ENCODE results near the gene PPARG. TPM values are rescaled to one million over a fixed set of nuclear protein-coding genes. Genes with fewer than 3 reads are reported as not detected.

Gene PPARG
- polyA plus RNA-seq, 1 donor (not counting 4 experiments of a cell fraction or from before 2014, with no cell fraction given) = 3.1 TPM

DNA sequence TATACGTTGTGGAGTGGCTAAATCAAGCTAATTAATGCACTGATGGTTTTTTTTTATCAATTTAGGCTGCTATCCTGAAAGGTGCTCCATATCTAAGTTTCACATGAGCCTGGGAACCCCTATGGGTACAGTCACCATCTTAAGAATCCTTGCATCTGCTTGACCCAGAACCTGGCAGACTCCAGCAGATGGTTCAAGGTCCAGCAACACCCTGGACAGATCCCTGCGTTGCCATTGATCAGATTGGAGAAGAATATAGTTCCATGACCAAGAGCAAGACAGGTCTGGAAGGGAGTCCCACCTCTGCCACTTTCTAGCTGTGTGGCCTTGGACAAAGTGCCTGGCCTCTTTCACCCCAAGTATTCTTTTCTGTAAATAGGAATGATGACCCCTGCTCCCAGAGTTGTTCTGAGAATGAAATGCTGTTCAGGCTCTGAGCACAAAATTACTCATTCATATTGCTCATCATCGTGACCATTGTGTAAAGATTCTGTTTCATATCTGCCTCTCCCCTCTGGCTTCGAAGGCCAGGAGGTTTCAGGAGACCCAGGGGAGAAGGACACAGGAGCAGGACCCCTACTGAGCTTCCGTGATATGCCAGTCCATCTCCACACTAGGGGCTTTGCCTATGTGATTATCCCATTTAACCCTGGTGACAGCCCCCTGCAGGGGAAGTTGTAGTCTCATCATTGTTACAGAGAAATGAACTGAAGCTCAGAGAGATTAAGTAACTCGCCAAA, 165.4 kb downstream of the PPARG start:
- H3K4me2 ChIP-seq (ENCODE audit: control insufficient read depth, extremely low read depth, insufficient read depth, low read depth, low read length) = no peak overlapping the region
- no peak overlapping the region for H3K27ac ChIP-seq (ENCODE audit: control insufficient read depth, insufficient read depth, low read length)
- H4K20me1 ChIP-seq (ENCODE audit: control insufficient read depth, extremely low read depth, insufficient read depth, low read length) = no peaks in the 10 kb centered on the region
- no peak overlapping the region for H3K4me3 ChIP-seq (ENCODE audit: control insufficient read depth in 2 of 3, extremely low read depth in 1 of 3, insufficient read depth in 2 of 3, low read depth in 1 of 3, low read length in 3 of 3)
- H3K9ac ChIP-seq (ENCODE audit: control insufficient read depth, extremely low read depth, insufficient read depth, low read length) = no peak overlapping the region
- no peak overlapping the region for H2AFZ ChIP-seq (ENCODE audit: control insufficient read depth, low read length)
- no peaks in the 10 kb centered on the region for H3K27me3 ChIP-seq (ENCODE audit: control insufficient read depth, extremely low read depth, insufficient read depth, low read length)
- FAIRE-seq (peak; percentile 61), DNase-seq (ENCODE audit: low read depth, low spot score) (no peak)
- H3K36me3 ChIP-seq (ENCODE audit: control insufficient read depth in 2 of 2, extremely low read depth in 1 of 2, insufficient read depth in 2 of 2, low read length in 2 of 2) = no peaks in the 10 kb centered on the region
- no peaks in the 10 kb centered on the region for H3K9me1 ChIP-seq (ENCODE audit: control insufficient read depth, extremely low read depth, insufficient read depth, low read length)
- H3K9me3 ChIP-seq (ENCODE audit: control insufficient read depth, low read depth, low read length) = no peaks in the 10 kb centered on the region
- no peak for TF ChIP-seq EZH2 (IDR thresholded peaks at IDR 0.05; ENCODE audit: low read length)
- TF ChIP-seq, protein P1, sequence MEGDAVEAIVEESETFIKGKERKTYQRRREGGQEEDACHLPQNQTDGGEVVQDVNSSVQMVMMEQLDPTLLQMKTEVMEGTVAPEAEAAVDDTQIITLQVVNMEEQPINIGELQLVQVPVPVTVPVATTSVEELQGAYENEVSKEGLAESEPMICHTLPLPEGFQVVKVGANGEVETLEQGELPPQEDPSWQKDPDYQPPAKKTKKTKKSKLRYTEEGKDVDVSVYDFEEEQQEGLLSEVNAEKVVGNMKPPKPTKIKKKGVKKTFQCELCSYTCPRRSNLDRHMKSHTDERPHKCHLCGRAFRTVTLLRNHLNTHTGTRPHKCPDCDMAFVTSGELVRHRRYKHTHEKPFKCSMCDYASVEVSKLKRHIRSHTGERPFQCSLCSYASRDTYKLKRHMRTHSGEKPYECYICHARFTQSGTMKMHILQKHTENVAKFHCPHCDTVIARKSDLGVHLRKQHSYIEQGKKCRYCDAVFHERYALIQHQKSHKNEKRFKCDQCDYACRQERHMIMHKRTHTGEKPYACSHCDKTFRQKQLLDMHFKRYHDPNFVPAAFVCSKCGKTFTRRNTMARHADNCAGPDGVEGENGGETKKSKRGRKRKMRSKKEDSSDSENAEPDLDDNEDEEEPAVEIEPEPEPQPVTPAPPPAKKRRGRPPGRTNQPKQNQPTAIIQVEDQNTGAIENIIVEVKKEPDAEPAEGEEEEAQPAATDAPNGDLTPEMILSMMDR (optimal IDR thresholded peaks at IDR 0.05 in 1 of 3, IDR thresholded peaks at IDR 0.05 in 1 of 3, conservative IDR thresholded peaks at IDR 0.05 in 1 of 3; ENCODE audit: extremely low read depth in 1 of 3, insufficient read depth in 2 of 3, low read length in 3 of 3) = no peak
- dilution Hi-C loops (cut with MboI; ENCODE audit: extremely low pct_ligation_motif_present, low sequenced_read_pairs) = no loop called here
- no peaks in the 10 kb centered on the region for H3K79me2 ChIP-seq (ENCODE audit: control insufficient read depth, insufficient read depth, low read length)
- H3K4me1 ChIP-seq (ENCODE audit: control insufficient read depth, extremely low read depth, insufficient read depth, low read length) = no peaks in the 10 kb centered on the region

DNA sequence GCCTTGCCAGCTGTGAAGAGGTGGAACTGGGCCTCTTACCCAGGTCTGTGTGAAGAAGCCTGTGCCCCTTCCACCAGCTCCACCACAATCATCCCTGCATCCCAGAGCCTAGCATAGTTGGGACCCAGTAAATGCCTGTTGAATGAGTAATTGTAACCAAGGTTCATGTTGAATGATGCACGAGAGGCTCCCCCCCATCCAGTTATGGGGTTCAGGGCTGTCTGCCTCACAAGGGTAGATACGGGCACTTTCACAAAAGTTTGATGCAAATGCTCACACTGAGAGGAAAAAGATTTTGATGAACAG, 165.9 kb downstream of the PPARG start:
- Histone ChIP-seq H3K9me3 (ENCODE audit: control insufficient read depth, low read depth, low read length) (no peaks in the 10 kb centered on the region), H3K27me3 (ENCODE audit: control insufficient read depth, extremely low read depth, insufficient read depth, low read length) (no peaks in the 10 kb centered on the region), H3K79me2 (ENCODE audit: control insufficient read depth, insufficient read depth, low read length) (no peaks in the 10 kb centered on the region), H4K20me1 (ENCODE audit: control insufficient read depth, extremely low read depth, insufficient read depth, low read length) (no peaks in the 10 kb centered on the region), H2AFZ (ENCODE audit: control insufficient read depth, low read length) (no peak overlapping the region), H3K27ac (ENCODE audit: control insufficient read depth, insufficient read depth, low read length) (no peak overlapping the region), H3K4me3 (ENCODE audit: control insufficient read depth in 2 of 3, extremely low read depth in 1 of 3, insufficient read depth in 2 of 3, low read depth in 1 of 3, low read length in 3 of 3) (no peak overlapping the region), H3K4me1 (ENCODE audit: control insufficient read depth, extremely low read depth, insufficient read depth, low read length) (no peaks in the 10 kb centered on the region), H3K4me2 (ENCODE audit: control insufficient read depth, extremely low read depth, insufficient read depth, low read depth, low read length) (no peak overlapping the region), H3K36me3 (ENCODE audit: control insufficient read depth in 2 of 2, extremely low read depth in 1 of 2, insufficient read depth in 2 of 2, low read length in 2 of 2) (no peaks in the 10 kb centered on the region), H3K9ac (ENCODE audit: control insufficient read depth, extremely low read depth, insufficient read depth, low read length) (no peak overlapping the region), H3K9me1 (ENCODE audit: control insufficient read depth, extremely low read depth, insufficient read depth, low read length) (no peaks in the 10 kb centered on the region)
- dilution Hi-C loops (cut with MboI; ENCODE audit: extremely low pct_ligation_motif_present, low sequenced_read_pairs) = no loop called here
- TF ChIP-seq, protein P1 (optimal IDR thresholded peaks at IDR 0.05 in 1 of 3, IDR thresholded peaks at IDR 0.05 in 1 of 3, conservative IDR thresholded peaks at IDR 0.05 in 1 of 3; ENCODE audit: extremely low read depth in 1 of 3, insufficient read depth in 2 of 3, low read length in 3 of 3) = no peak
- no peak for TF ChIP-seq EZH2 (IDR thresholded peaks at IDR 0.05; ENCODE audit: low read length)
- DNase-seq (ENCODE audit: low read depth, low spot score) (no peak), FAIRE-seq (no peak)
